GM18861 (cell line): ENCODE measurements around the gene BMP10.
A peak's percentile ranks its signal among the peaks of the same experiment; 100 is the strongest.

Experiments
- ATAC-seq: cut with Tn5 transposase; IDR thresholded peaks from one replicate; pipeline ENCODE4 v1.9.1; 2021; ENCODE audit not compliant: unreplicated experiment

The BMP10 gene

GRCh38 chr2:68871159-68871764, at the start of gene BMP10:
TSS of gene BMP10 (minus strand) at chr2:68871397. CDS start at chr2:68871358, 39 bp downstream.
- no peak for ATAC-seq

GRCh38 chr2:68920481-68921170, 49.4 kb upstream of the BMP10 start:
- no peak for ATAC-seq

- ATAC-seq: no peak
Observed at GRCh38 chr2:68918497-68918896, 47.3 kb upstream of the BMP10 start.

- ATAC-seq: no peak
Observed at GRCh38 chr2:68917034-68917718, 46.0 kb upstream of the BMP10 start.

- no peak for ATAC-seq
Observed at GRCh38 chr2:68916226-68916625, 45.0 kb upstream of the BMP10 start.

GRCh38 chr2:68915393-68915792, 44.2 kb upstream of the BMP10 start:
- ATAC-seq: no peak

- ATAC-seq: no peak
Observed at GRCh38 chr2:68913359-68913758, 42.2 kb upstream of the BMP10 start.

- no peak for ATAC-seq
Observed at GRCh38 chr2:68912732-68913131, 41.5 kb upstream of the BMP10 start.

- ATAC-seq: no peak
Observed at GRCh38 chr2:68912111-68912510, 40.9 kb upstream of the BMP10 start.

GRCh38 chr2:68911709-68912108, 40.5 kb upstream of the BMP10 start:
- no peak for ATAC-seq

- ATAC-seq: no peak
Observed at GRCh38 chr2:68911246-68911645, 40.0 kb upstream of the BMP10 start.

GRCh38 chr2:68909793-68910674, 38.8 kb upstream of the BMP10 start:
- peak; percentile 40 for ATAC-seq

GRCh38 chr2:68908392-68908970, 37.3 kb upstream of the BMP10 start:
- ATAC-seq: peak; percentile 93

GRCh38 chr2:68907920-68908253, 36.7 kb upstream of the BMP10 start:
- ATAC-seq: no peak

- ATAC-seq: no peak
Observed at GRCh38 chr2:68907232-68907919, 36.2 kb upstream of the BMP10 start.

GRCh38 chr2:68906716-68907115, 35.5 kb upstream of the BMP10 start:
- ATAC-seq: no peak

- ATAC-seq: no peak
Observed at GRCh38 chr2:68905116-68905515, 33.9 kb upstream of the BMP10 start.

- ATAC-seq: no peak
Observed at GRCh38 chr2:68901561-68901960, 30.4 kb upstream of the BMP10 start.

- ATAC-seq: no peak
Observed at GRCh38 chr2:68901199-68901514, 30.0 kb upstream of the BMP10 start.

GRCh38 chr2:68900496-68901198, 29.4 kb upstream of the BMP10 start:
- ATAC-seq: no peak
